Neural progenitor cell (in vitro differentiated cells): ENCODE data around the gene PLCL1. TPM values are rescaled to one million over a fixed set of nuclear protein-coding genes. Genes with fewer than 3 reads are reported as not detected.

Experiments used
- DNase-seq: peaks from one replicate; pipeline ENCODE4 v3.0.0-alpha.2; 2016; ENCODE audit warnings: low spot score
- H2AFZ ChIP-seq: fragments of 200-600 bp; sonication (generic); replicated peaks from 2 replicates; pipeline ENCODE4 v1.6.1; 2016; ENCODE audit warnings: antibody characterized with exemption
- H3F3A ChIP-seq: fragments of 200-600 bp; sonication (generic); 2 replicates; pipeline ENCODE4 v1.6.1; 2016; ENCODE audit warnings: antibody characterized with exemption, low read depth
- H3K27ac ChIP-seq: fragments of 200-600 bp; sonication (generic); 2 replicates; pipeline ENCODE4 v1.5.1; 2016; ENCODE audit warnings: mild to moderate bottlenecking
- H3K27me3 ChIP-seq: fragments of 200-600 bp; sonication (generic); 2 replicates; pipeline ENCODE4 v1.6.1; 2016; ENCODE audit warnings: mild to moderate bottlenecking, moderate library complexity
- H3K36me3 ChIP-seq: fragments of 200-600 bp; sonication (generic); 2 replicates; pipeline ENCODE4 v1.5.1; 2016
- H3K4me1 ChIP-seq: fragments of 200-600 bp; sonication (generic); 2 replicates; pipeline ENCODE4 v1.6.1; 2016; ENCODE audit warnings: mixed run types
- H3K4me2 ChIP-seq: fragments of 200-600 bp; sonication (generic); 2 replicates; pipeline ENCODE4 v1.6.1; 2016
- H3K4me3 ChIP-seq: fragments of 200-600 bp; sonication (generic); 2 replicates; pipeline ENCODE4 v1.5.1; 2016
- H3K79me2 ChIP-seq: fragments of 200-600 bp; sonication (generic); 2 replicates; pipeline ENCODE4 v1.6.1; 2016; ENCODE audit warnings: low read depth
- H3K9ac ChIP-seq: fragments of 200-600 bp; sonication (generic); 2 replicates; pipeline ENCODE4 v1.6.1; 2016
- H3K9me3 ChIP-seq: fragments of 200-600 bp; sonication (generic); 2 replicates; pipeline ENCODE4 v1.5.1; 2016; ENCODE audit warnings: low read depth
- H4K20me1 ChIP-seq: fragments of 200-600 bp; sonication (generic); 2 replicates; pipeline ENCODE4 v1.6.1; 2016; ENCODE audit warnings: low read depth
- H3K27ac Mint-ChIP-seq: 3 replicates; pipeline ENCODE4 v1.8.0; 2021; ENCODE audit warnings: mixed read lengths
- H3K27me3 Mint-ChIP-seq: 2 replicates; pipeline ENCODE4 v1.8.0; 2022; ENCODE audit warnings: low read depth, mild to moderate bottlenecking, inconsistent platforms, moderate library complexity, mixed read lengths; ENCODE audit not compliant: insufficient read depth
- H3K36me3 Mint-ChIP-seq: 3 replicates; pipeline ENCODE4 v1.8.0; 2021; ENCODE audit warnings: mixed read lengths
- H3K4me1 Mint-ChIP-seq: 3 replicates; pipeline ENCODE4 v1.8.0; 2021; ENCODE audit warnings: mixed read lengths
- H3K4me3 Mint-ChIP-seq: 3 replicates; pipeline ENCODE4 v1.8.0; 2021; ENCODE audit warnings: mild to moderate bottlenecking, moderate library complexity, mixed read lengths
- H3K9me3 Mint-ChIP-seq: 3 replicates; pipeline ENCODE4 v1.8.0; 2020; ENCODE audit warnings: mixed read lengths
- EZH2 ChIP-seq: fragments of 200-600 bp; sonication (generic); IDR thresholded peaks from 2 replicates; pipeline ENCODE4 v1.6.1; 2017; ENCODE audit warnings: antibody characterized with exemption, mild to moderate bottlenecking, moderate library complexity
- EZH2phosphoT487 ChIP-seq: fragments of 200-600 bp; sonication (generic); IDR thresholded peaks from 2 replicates; pipeline ENCODE4 v1.6.1; 2017; ENCODE audit warnings: antibody characterized with exemption
- total RNA-seq: library from RNA; depleted of rRNA; stranded (reverse); fragments of >200 nt; gene quantifications from 2 replicates; pipeline ENCODE4 v1.2.3, GENCODE V29; 2015; ENCODE audit warnings: low replicate concordance
- TF ChIP-seq, protein P1 (sequence below): fragments of 200-600 bp; sonication (generic); IDR thresholded peaks from 2 replicates; pipeline ENCODE4 v1.5.1; 2017; ENCODE audit warnings: antibody characterized with exemption, mild to moderate bottlenecking

Gene PLCL1
- total RNA-seq, 1 donor from 2014 or later, result 0.41 TPM

DNA sequence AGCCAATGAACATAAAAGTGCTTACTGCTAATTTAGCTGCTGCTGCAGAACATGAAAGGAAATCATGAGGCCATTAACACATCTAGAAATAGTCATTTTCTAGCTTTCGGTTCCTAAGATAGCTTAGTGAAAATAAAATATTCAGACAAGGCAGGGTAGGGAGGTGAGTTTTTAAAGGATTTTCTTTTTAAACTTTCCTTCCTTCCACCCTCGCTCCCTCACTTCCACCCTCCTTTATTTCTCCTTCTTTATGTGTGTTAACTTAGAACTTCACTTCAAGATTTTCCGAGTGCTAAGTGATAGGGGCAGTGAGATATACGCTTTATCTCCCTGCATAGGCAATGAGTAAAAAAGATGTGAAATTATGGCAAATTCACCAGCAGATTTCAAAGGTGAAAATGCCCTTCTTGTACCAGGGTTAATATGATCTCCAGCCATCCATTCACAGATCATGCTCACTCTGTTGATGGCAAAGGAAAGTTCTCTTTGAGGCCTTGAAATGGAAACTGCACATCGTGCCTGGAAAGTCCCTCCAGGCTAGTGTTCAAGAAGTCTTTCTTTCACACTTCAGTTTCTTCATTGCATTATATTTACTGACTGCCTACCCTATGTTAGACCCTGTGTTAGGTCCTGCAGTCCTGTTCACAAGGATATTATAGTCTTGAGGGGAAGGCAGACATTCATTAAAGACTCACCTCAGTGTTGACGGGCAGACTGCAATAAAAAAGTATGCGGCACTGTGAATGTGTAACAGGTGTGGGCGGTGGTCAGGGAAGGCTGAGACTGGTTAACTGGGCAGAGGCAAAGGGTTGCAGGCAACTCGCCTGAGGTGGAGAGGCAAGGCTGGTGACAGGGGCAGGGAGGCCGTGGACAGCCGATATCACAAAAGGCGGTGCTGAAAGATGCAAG is 200.8 kb downstream of the PLCL1 start:
- Histone ChIP-seq H3K27ac (no peak overlapping the region), H3K9me3 (no peaks in the 10 kb centered on the region), H3K9ac (no peak overlapping the region), H4K20me1 (no peaks in the 10 kb centered on the region), H3K4me1 (no peaks in the 10 kb centered on the region), H3K27me3 (no peaks in the 10 kb centered on the region), H3K36me3 (no peaks in the 10 kb centered on the region), H3F3A (no peaks in the 10 kb centered on the region), H3K4me2 (no peak overlapping the region), H2AFZ (no peak overlapping the region), H3K79me2 (no peaks in the 10 kb centered on the region), H3K4me3 (no peak overlapping the region)
- no peaks in the 10 kb centered on the region for H3K4me1 Mint-ChIP-seq
- no peak for DNase-seq
- no peaks in the 10 kb centered on the region for H3K36me3 Mint-ChIP-seq
- no peak for TF ChIP-seq EZH2
- no peak for TF ChIP-seq EZH2phosphoT487
- TF ChIP-seq, protein P1, sequence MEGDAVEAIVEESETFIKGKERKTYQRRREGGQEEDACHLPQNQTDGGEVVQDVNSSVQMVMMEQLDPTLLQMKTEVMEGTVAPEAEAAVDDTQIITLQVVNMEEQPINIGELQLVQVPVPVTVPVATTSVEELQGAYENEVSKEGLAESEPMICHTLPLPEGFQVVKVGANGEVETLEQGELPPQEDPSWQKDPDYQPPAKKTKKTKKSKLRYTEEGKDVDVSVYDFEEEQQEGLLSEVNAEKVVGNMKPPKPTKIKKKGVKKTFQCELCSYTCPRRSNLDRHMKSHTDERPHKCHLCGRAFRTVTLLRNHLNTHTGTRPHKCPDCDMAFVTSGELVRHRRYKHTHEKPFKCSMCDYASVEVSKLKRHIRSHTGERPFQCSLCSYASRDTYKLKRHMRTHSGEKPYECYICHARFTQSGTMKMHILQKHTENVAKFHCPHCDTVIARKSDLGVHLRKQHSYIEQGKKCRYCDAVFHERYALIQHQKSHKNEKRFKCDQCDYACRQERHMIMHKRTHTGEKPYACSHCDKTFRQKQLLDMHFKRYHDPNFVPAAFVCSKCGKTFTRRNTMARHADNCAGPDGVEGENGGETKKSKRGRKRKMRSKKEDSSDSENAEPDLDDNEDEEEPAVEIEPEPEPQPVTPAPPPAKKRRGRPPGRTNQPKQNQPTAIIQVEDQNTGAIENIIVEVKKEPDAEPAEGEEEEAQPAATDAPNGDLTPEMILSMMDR, result no peak
- H3K27me3 Mint-ChIP-seq, result no peaks in the 10 kb centered on the region
- no peak overlapping the region for H3K4me3 Mint-ChIP-seq
- no peak overlapping the region for H3K27ac Mint-ChIP-seq
- no peaks in the 10 kb centered on the region for H3K9me3 Mint-ChIP-seq

DNA sequence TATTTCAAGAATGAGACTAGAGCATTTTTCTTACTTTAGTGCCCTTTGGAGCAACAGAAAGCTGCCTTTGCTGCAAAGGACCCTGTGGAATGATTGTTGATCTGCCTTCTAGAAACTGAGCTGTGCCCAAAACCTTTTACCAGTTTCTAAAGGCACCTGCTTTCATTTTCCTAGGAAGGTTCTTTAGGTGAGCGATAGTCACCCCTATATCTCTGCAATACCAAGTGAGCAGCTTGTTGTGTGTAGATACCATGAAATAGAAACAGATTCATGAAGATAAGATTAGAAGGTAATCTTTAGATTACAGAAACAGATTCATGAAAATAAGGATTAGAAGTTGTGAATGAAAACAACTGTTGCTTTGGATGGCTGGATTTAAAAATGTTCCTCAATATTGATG is 202.3 kb downstream of the PLCL1 start:
- no peak overlapping the region for H3K4me2 ChIP-seq
- H3K4me1 ChIP-seq, result no peaks in the 10 kb centered on the region
- H2AFZ ChIP-seq, result no peak overlapping the region
- H3K4me3 ChIP-seq, result no peak overlapping the region
- no peak for DNase-seq
- H3K36me3 Mint-ChIP-seq, result no peaks in the 10 kb centered on the region
- H4K20me1 ChIP-seq, result no peaks in the 10 kb centered on the region
- H3K9ac ChIP-seq, result no peak overlapping the region
- H3K79me2 ChIP-seq, result no peaks in the 10 kb centered on the region
- H3K27ac Mint-ChIP-seq, result no peak overlapping the region
- H3K36me3 ChIP-seq, result no peaks in the 10 kb centered on the region
- H3K27me3 ChIP-seq, result no peaks in the 10 kb centered on the region
- no peaks in the 10 kb centered on the region for H3K27me3 Mint-ChIP-seq
- no peaks in the 10 kb centered on the region for H3K4me1 Mint-ChIP-seq
- no peak overlapping the region for H3K27ac ChIP-seq
- H3F3A ChIP-seq, result no peaks in the 10 kb centered on the region
- no peaks in the 10 kb centered on the region for H3K9me3 Mint-ChIP-seq
- no peaks in the 10 kb centered on the region for H3K9me3 ChIP-seq
- no peak overlapping the region for H3K4me3 Mint-ChIP-seq
- TF ChIP-seq EZH2 (no peak), EZH2phosphoT487 (no peak)
- TF ChIP-seq, protein P1, result no peak

DNA sequence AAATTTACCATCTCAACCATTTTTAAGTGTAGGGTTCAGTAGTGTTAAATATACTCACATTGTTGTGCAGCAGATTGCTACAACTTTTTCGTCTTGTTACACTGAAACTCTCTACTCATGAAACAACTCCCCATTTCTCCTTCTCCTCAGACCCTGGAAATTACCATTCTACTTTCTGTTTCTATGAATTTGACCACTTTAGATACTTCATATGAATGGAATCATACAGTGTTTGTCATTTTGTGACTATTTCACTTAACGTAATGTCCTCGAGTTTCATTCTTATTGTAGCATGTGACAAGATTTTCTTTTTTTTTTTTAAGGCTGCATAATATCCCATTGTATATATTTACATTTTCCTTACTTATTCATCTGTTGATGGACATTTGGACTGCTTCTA is 203.8 kb downstream of the PLCL1 start:
- no peaks in the 10 kb centered on the region for H3K27me3 ChIP-seq
- no peaks in the 10 kb centered on the region for H3K4me1 ChIP-seq
- Mint-ChIP-seq H3K27me3 (no peaks in the 10 kb centered on the region), H3K36me3 (no peaks in the 10 kb centered on the region), H3K27ac (no peak overlapping the region), H3K4me3 (no peak overlapping the region), H3K9me3 (no peaks in the 10 kb centered on the region), H3K4me1 (no peaks in the 10 kb centered on the region)
- TF ChIP-seq EZH2, result no peak
- TF ChIP-seq, protein P1, result no peak
- TF ChIP-seq EZH2phosphoT487, result no peak
- no peak overlapping the region for H3K4me3 ChIP-seq
- H3F3A ChIP-seq, result no peaks in the 10 kb centered on the region
- no peak for DNase-seq
- H3K27ac ChIP-seq, result no peak overlapping the region
- no peaks in the 10 kb centered on the region for H4K20me1 ChIP-seq
- no peak overlapping the region for H3K9ac ChIP-seq
- no peaks in the 10 kb centered on the region for H3K9me3 ChIP-seq
- no peaks in the 10 kb centered on the region for H3K36me3 ChIP-seq
- no peak overlapping the region for H3K4me2 ChIP-seq
- H3K79me2 ChIP-seq, result no peaks in the 10 kb centered on the region
- H2AFZ ChIP-seq, result no peak overlapping the region
